B cell (primary cell): ENCODE data around the gene IFNLR1. TPM values are rescaled to one million over a fixed set of nuclear protein-coding genes. Genes with fewer than 3 reads are reported as not detected.
A peak's percentile ranks its signal among the peaks of the same experiment; 100 is the strongest.

ENCODE experiments used
- ATAC-seq: fragments of 200-7000 bp; cut with Tn5 transposase; one replicate; pipeline ENCODE4 v1.10.0; 2021; ENCODE audit warnings: low read depth, mild to moderate bottlenecking, moderate number of reproducible peaks, moderate library complexity
- CTCF ChIA-PET: fragments of 350-600 bp; sonication (Branson Sonifier 250); formaldehyde crosslinking; loops from one replicate; lab custom pipeline; 2021; ENCODE audit warnings: antibody characterized with exemption, inconsistent platforms; lab: Charles Lee
- POLR2A ChIA-PET: fragments of 350-600 bp; sonication (Branson Sonifier 250); formaldehyde crosslinking; loops from one replicate; lab custom pipeline; 2021; ENCODE audit warnings: antibody characterized with exemption; lab: Charles Lee
- DNase-seq: peaks from one replicate; pipeline ENCODE4 v3.0.0; 2013
- H2AFZ ChIP-seq: 2 replicates; pipeline ENCODE4 v1.6.1; 2012; ENCODE audit warnings: mild to moderate bottlenecking, low read depth, low read length; ENCODE audit not compliant: insufficient read depth, poor library complexity, severe bottlenecking
- H3K27ac ChIP-seq, 2 donors: 1 replicate in 1 of 2; 2 replicates in 1 of 2; pipeline ENCODE4 v1.5.1; 2012 to 2013; ENCODE audit warnings: low read length in 2 of 2, mild to moderate bottlenecking in 2 of 2, moderate library complexity in 1 of 2
- H3K27me3 ChIP-seq, 4 experiments: fragments of 200-600 bp in 1 of 4; sonication (generic) in 1 of 4; replicated peaks in 1 of 4; 1 replicate in 2 of 4; 2 replicates in 2 of 4; pipeline versions ENCODE4 v1.6.1 to v1.7.0; 2013 to 2016; ENCODE audit warnings: low read length in 3 of 4, mild to moderate bottlenecking in 2 of 4, mixed read lengths in 1 of 4, moderate library complexity in 1 of 4; ENCODE audit not compliant: insufficient read depth in 4 of 4, control insufficient read depth in 3 of 4; ENCODE audit errors: control extremely low read depth in 1 of 4
- H3K36me3 ChIP-seq, 2 experiments: replicated peaks in 1 of 2; 1 replicate in 1 of 2; 2 replicates in 1 of 2; pipeline versions ENCODE4 v1.6.1 to v1.7.1; 2013; ENCODE audit warnings: low read length in 1 of 2; ENCODE audit not compliant: insufficient read depth in 2 of 2, control insufficient read depth in 1 of 2; ENCODE audit errors: control extremely low read depth in 1 of 2, extremely low read depth in 1 of 2
- H3K4me1 ChIP-seq, 2 donors: fragments of 200-600 bp in 1 of 2; sonication (generic) in 1 of 2; 1 replicate in 1 of 2; 2 replicates in 1 of 2; pipeline versions ENCODE4 v1.5.1 to v1.6.1; 2013 to 2017; ENCODE audit warnings: low read length in 2 of 2; ENCODE audit not compliant: control insufficient read depth in 2 of 2, insufficient read depth in 2 of 2
- H3K4me2 ChIP-seq: replicated peaks from 2 replicates; pipeline ENCODE3; 2012; ENCODE audit warnings: mild to moderate bottlenecking, low read depth, low read length; ENCODE audit not compliant: poor library complexity, severe bottlenecking
- H3K4me3 ChIP-seq, 5 experiments: fragments of 200-600 bp in 1 of 5; sonication (generic) in 1 of 5; 1 replicate in 3 of 5; 2 replicates in 2 of 5; pipeline versions ENCODE4 v1.5.1 to v1.7.0; 2011 to 2016; ENCODE audit warnings: low read length in 4 of 5, mild to moderate bottlenecking in 4 of 5, low read depth in 2 of 5, control low read depth in 1 of 5, moderate library complexity in 1 of 5; ENCODE audit not compliant: insufficient read depth in 1 of 5; ENCODE audit errors: control extremely low read depth in 1 of 5, extremely low read depth in 1 of 5
- H3K79me2 ChIP-seq: fragments of 200-600 bp; sonication (generic); one replicate; pipeline ENCODE4 v1.6.0; 2016; ENCODE audit warnings: low read length; ENCODE audit not compliant: control insufficient read depth, insufficient read depth
- H3K9ac ChIP-seq: fragments of 200-600 bp; sonication (generic); 2 replicates; pipeline ENCODE4 v1.6.1; 2017; ENCODE audit warnings: mild to moderate bottlenecking, low read length, moderate library complexity
- H3K9me3 ChIP-seq, 3 donors: one replicate each; pipeline versions ENCODE4 v1.6.1 to v1.7.1; 2013; ENCODE audit warnings: low read length in 2 of 3; ENCODE audit not compliant: control insufficient read depth in 2 of 3, insufficient read depth in 1 of 3; ENCODE audit errors: control extremely low read depth in 1 of 3
- H4K20me1 ChIP-seq: 2 replicates; pipeline ENCODE4 v1.6.0; 2012; ENCODE audit warnings: mild to moderate bottlenecking, low read length; ENCODE audit not compliant: insufficient read depth, control insufficient read depth, poor library complexity, severe bottlenecking
- H3K27ac Mint-ChIP-seq: one replicate; pipeline ENCODE4 v1.8.0; 2021; ENCODE audit warnings: mixed read lengths
- H3K27me3 Mint-ChIP-seq: one replicate; pipeline ENCODE4 v1.8.0; 2021; ENCODE audit warnings: mixed read lengths
- H3K4me1 Mint-ChIP-seq: one replicate; pipeline ENCODE4 v1.8.0; 2021; ENCODE audit warnings: mixed read lengths
- H3K4me3 Mint-ChIP-seq: one replicate; pipeline ENCODE4 v1.8.0; 2021; ENCODE audit warnings: mixed read lengths
- H3K9me3 Mint-ChIP-seq: one replicate; pipeline ENCODE4 v1.8.0; 2022; ENCODE audit warnings: mixed read lengths; ENCODE audit not compliant: insufficient read depth
- EZH2 ChIP-seq: IDR thresholded peaks from 2 replicates; pipeline ENCODE4 v1.6.1; 2012; ENCODE audit warnings: borderline replicate concordance, low read depth, mild to moderate bottlenecking, moderate library complexity, low read length; ENCODE audit not compliant: insufficient read depth, poor library complexity, severe bottlenecking
- WGBS: methylation state at CpG from one replicate; pipeline ENCODE4 v1.1.5; 2013; ENCODE audit warnings: missing lambda C conversion rate; ENCODE audit not compliant: insufficient coverage; 5-methylcytosine and 5-hydroxymethylcytosine counted together
- intact Hi-C: fragments of 100-400 bp; cut with micrococcal nuclease; formaldehyde crosslinking; loops from one replicate; pipeline ENCODE4 v1.10.0; 2022
- polyA plus RNA-seq: library from polyadenylated mRNA; depleted of rRNA; stranded (reverse); fragments of >200 nt; gene quantifications from 2 replicates; pipeline ENCODE4 v1.2.3, GENCODE V29; 2012
- total RNA-seq, 2 donors: library from RNA; stranded (reverse); fragments of 120-200 nt in 1 of 2; gene quantifications; 1 replicate in 1 of 2; 2 replicates in 1 of 2; pipeline versions ENCODE4 v1.2.3 to v1.2.4, GENCODE V29; 2013 to 2022
- TF ChIP-seq, protein P1 (sequence below): fragments of 200-600 bp; IDR thresholded peaks from one replicate; pipeline ENCODE4 v1.8.0; 2022; ENCODE audit warnings: antibody characterized with exemption, mild to moderate bottlenecking

Gene IFNLR1
- total and polyA plus RNA-seq, 2 donors (not counting 1 experiment from before 2014, with no cell fraction given) = 14.7 to 39.7 TPM

DNA sequence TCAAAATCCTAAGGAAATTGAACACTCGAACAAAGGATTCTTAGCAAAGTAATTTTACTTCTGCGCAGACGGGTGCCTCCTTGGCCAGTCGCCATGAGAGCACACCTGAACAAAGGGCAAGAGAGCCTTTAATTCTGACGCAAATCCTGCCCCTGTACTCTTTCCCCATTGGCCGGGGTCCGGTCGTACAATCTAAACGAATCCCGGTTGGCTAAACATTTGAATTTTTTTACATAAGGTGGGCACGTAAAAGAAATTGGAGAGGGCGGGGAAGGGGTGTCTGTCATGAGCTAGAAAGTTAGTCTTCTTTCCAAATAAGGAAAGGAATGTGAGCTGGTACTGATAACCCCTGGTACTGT lies 35.9 kb downstream of the IFNLR1 start:
- Histone ChIP-seq H3K27ac (no peak overlapping the region), H3K36me3 (peaks cover 0 to 6% of the 10 kb centered on the region in 2 experiments), H4K20me1 (no peaks in the 10 kb centered on the region), H3K9me3 (no peaks in the 10 kb centered on the region), H3K9ac (no peak overlapping the region), H3K27me3 (peaks cover 0 to 7% (median 1%) of the 10 kb centered on the region in 4 experiments), H3K4me1 (peaks cover 13 to 19% of the 10 kb centered on the region in 2 donors), H3K4me3 (peak overlapping the region in 1 of 5 experiments; percentile 48), H3K79me2 (no peaks in the 10 kb centered on the region), H3K4me2 (peak overlapping the region; percentile 80), H2AFZ (peak overlapping the region; percentile 69)
- Mint-ChIP-seq H3K4me3 (peak overlapping the region; percentile 82), H3K4me1 (peaks cover 29% of the 10 kb centered on the region), H3K9me3 (no peaks in the 10 kb centered on the region), H3K27me3 (peaks cover 2% of the 10 kb centered on the region), H3K27ac (no peak overlapping the region)
- intact Hi-C loops = loop anchor here (2.0 kb wide), 2 partner anchors 40 to 80 kb away; no protein-coding TSS in a partner anchor
- TF ChIP-seq EZH2 = no peak
- TF ChIP-seq, protein P1, sequence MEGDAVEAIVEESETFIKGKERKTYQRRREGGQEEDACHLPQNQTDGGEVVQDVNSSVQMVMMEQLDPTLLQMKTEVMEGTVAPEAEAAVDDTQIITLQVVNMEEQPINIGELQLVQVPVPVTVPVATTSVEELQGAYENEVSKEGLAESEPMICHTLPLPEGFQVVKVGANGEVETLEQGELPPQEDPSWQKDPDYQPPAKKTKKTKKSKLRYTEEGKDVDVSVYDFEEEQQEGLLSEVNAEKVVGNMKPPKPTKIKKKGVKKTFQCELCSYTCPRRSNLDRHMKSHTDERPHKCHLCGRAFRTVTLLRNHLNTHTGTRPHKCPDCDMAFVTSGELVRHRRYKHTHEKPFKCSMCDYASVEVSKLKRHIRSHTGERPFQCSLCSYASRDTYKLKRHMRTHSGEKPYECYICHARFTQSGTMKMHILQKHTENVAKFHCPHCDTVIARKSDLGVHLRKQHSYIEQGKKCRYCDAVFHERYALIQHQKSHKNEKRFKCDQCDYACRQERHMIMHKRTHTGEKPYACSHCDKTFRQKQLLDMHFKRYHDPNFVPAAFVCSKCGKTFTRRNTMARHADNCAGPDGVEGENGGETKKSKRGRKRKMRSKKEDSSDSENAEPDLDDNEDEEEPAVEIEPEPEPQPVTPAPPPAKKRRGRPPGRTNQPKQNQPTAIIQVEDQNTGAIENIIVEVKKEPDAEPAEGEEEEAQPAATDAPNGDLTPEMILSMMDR = no peak
- WGBS = 14% methylated on average over 8 of the region's 12 CpGs
- ChIA-PET CTCF (interaction anchor here (0.8 to 10.5 kb wide), 20 partner anchors 9 to 438 kb away, joined by 3 to 387 read pairs (median 6); partner anchors contain the start of genes GRHL3, IFNLR1 and NIPAL3), POLR2A (interaction anchor here (0.6 to 1.3 kb wide), 2 partner anchors 40 to 223 kb away, joined by 3 read pairs; no protein-coding TSS in a partner anchor)
- DNase-seq (peak; percentile 43), ATAC-seq (no peak)
